Peyer's patch (tissue), 4 donors: ENCODE data around the gene FBXW7.

Experiments
- CTCF ChIP-seq, 6 experiments: fragments of 450-650 bp in 4 of 6; fragments of 200-600 bp in 2 of 6; sonication (generic) in 1 of 6; IDR thresholded peaks; one replicate each; pipeline ENCODE4 v1.5.1; 2017 to 2019; ENCODE audit warnings: antibody characterized with exemption in 6 of 6, mild to moderate bottlenecking in 3 of 6, moderate library complexity in 1 of 6
- POLR2A ChIP-seq, 2 donors: fragments of 450-650 bp; IDR thresholded peaks; one replicate each; pipeline ENCODE4 v1.5.1; 2017; ENCODE audit warnings: antibody characterized with exemption in 2 of 2, mild to moderate bottlenecking in 2 of 2, moderate library complexity in 2 of 2

- TF ChIP-seq CTCF (IDR thresholded peaks at IDR 0.05): no peak
- TF ChIP-seq POLR2A (IDR thresholded peaks at IDR 0.05): no peak
Measured at GRCh38 chr4:152424396-152424795, 111.5 kb downstream of the FBXW7 start.
